Measurements from ENCODE around the gene CCDC179.

DNA sequence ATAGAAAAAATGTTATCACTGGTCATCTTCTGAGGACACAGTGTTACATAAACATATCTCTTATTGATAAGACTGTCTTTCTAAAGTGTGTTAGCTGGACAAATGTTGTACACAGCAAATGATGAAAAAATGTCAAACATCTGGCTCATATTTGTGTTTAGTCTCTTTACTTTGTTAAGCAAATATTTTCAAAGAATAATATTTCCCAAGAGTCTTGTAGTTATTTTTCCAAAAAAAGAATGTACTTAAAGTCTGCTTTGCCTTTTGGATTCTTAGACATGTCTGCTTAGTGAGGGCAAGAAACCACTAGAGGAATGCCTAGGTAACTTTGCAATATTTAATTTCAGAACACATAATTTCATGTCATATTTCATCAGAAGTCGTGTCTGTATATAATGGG, 23.9 kb upstream of the CCDC179 start:
- TF ChIP-seq SPI1 (IDR thresholded peaks at IDR 0.05; ENCODE audit: low read depth, low read length): no peak
- TF ChIP-seq POLR2A (IDR thresholded peaks at IDR 0.05; ENCODE audit: low read depth, low read length): no peak
- no peak for TF ChIP-seq TAF1 (IDR thresholded peaks at IDR 0.05; ENCODE audit: low read depth, low read length)
- TF ChIP-seq POLR2AphosphoS5 (IDR thresholded peaks at IDR 0.05; ENCODE audit: low read depth, low read length): no peak
